ENCODE measurements around the gene PTPN11. TPM values are rescaled to one million over a fixed set of nuclear protein-coding genes. Genes with fewer than 3 reads are reported as not detected.

Gene PTPN11
- total and polyA plus RNA-seq, 10 of the 15 experiments (the other 5 are each of a cell fraction or from before 2014, with no cell fraction given), result 14.6 to 85.2 (median 58.6) TPM

GRCh38 chr12:112496496-112496895 lies 77.7 kb downstream of the PTPN11 start (continued):
- TF ChIP-seq CBFB (IDR thresholded peaks at IDR 0.05; ENCODE audit: low read depth), result no peak

GRCh38 chr12:112498580-112498979 lies 79.8 kb downstream of the PTPN11 start:
- ATAC-seq (no peak), DNase-seq (ENCODE audit: low read depth, low spot score) (no peak), FAIRE-seq (no peak)
- 100% methylated on average over 1 of the region's 1 CpG for WGBS (ENCODE audit: insufficient coverage, insufficient replicate concordance, low lambda C conversion rate, missing lambda C conversion rate)
- ChIA-PET SMC1A (ENCODE audit: uncharacterized antibody, unreplicated experiment) (no interaction called here), CTCF (no interaction called here), POLR2A (no interaction called here), RAD21 (ENCODE audit: unreplicated experiment) (no interaction called here)
- Histone ChIP-seq H3K4me3 (no peak overlapping the region), H3K9me3 (replicated peaks; ENCODE audit: control insufficient read depth, insufficient read depth, low read length) (no peaks in the 10 kb centered on the region), H3K9ac (ENCODE audit: control insufficient read depth, insufficient read depth, low read length) (no peak overlapping the region), H3K79me2 (ENCODE audit: control insufficient read depth, insufficient read depth, low read length) (no peaks in the 10 kb centered on the region), H4K20me1 (ENCODE audit: control insufficient read depth, insufficient read depth) (no peaks in the 10 kb centered on the region; the same call in 1 of the 2 replicates), H2AFZ (ENCODE audit: control insufficient read depth, low read depth, low read length) (no peak overlapping the region), H3K4me1 (ENCODE audit: control insufficient read depth, insufficient read depth, low read length) (peaks cover 4% of the 10 kb centered on the region; the same call in 1 of the 2 replicates), H3K27ac (ENCODE audit: control insufficient read depth, insufficient read depth) (no peak overlapping the region), H3K4me2 (ENCODE audit: control insufficient read depth, insufficient read depth) (no peak overlapping the region), H3K36me3 (ENCODE audit: control insufficient read depth in 2 of 2, insufficient read depth in 2 of 2, low read length in 1 of 2) (peaks cover 3 to 6% of the 10 kb centered on the region in 2 experiments; a peak in 3 of 4 replicates), H3K27me3 (replicated peaks in 1 of 2; ENCODE audit: control insufficient read depth in 2 of 2, insufficient read depth in 2 of 2, low read length in 1 of 2) (no peaks in the 10 kb centered on the region)
- in situ Hi-C loops (cut with MboI), result no loop called here
- TF ChIP-seq MXI1 (IDR thresholded peaks at IDR 0.05; ENCODE audit: low read depth, low read length) (no peak), TCF7 (IDR thresholded peaks at IDR 0.05; ENCODE audit: borderline replicate concordance) (no peak), RFX5 (IDR thresholded peaks at IDR 0.05; ENCODE audit: low read depth, low read length) (no peak), ZNF592 (IDR thresholded peaks at IDR 0.05) (no peak), ZBTB4 (CRISPR knock-in tag; IDR thresholded peaks at IDR 0.05) (no peak), RCOR1 (conservative IDR thresholded peaks at IDR 0.05; ENCODE audit: low read depth, low read length) (no peak), SP1 (IDR thresholded peaks at IDR 0.05; ENCODE audit: low read depth, low read length) (no peak), BACH1 (IDR thresholded peaks at IDR 0.05; ENCODE audit: borderline replicate concordance) (no peak), ETV6 (conservative IDR thresholded peaks at IDR 0.05 in 1 of 2, IDR thresholded peaks at IDR 0.05 in 1 of 2; ENCODE audit: borderline replicate concordance in 1 of 2, low read depth in 1 of 2) (no peak), TARDBP (IDR thresholded peaks at IDR 0.05; ENCODE audit: borderline replicate concordance) (no peak), CBX3 (IDR thresholded peaks at IDR 0.05; ENCODE audit: borderline replicate concordance, low read depth) (no peak), NFYB (IDR thresholded peaks at IDR 0.05; ENCODE audit: insufficient read depth, low read depth, low read length) (no peak), ASH2L (IDR thresholded peaks at IDR 0.05; ENCODE audit: borderline replicate concordance, low read depth) (no peak)
- BruUV-seq (replicated peaks), result TSS peak; percentile 15
- intact Hi-C loops (cut with micrococcal nuclease; ENCODE audit: unreplicated experiment), result no loop called here

Measured in GM12878 (cell line).